Hepatocyte (in vitro differentiated cells): Measurements from ENCODE around the gene GRIN2B. TPM values are rescaled to one million over a fixed set of nuclear protein-coding genes. Genes with fewer than 3 reads are reported as not detected.

Experiments used
- DNase-seq: peaks from one replicate; pipeline ENCODE4 v3.0.0-alpha.2; 2016; ENCODE audit warnings: low spot score
- H2AFZ ChIP-seq: fragments of 200-600 bp; sonication (generic); 2 replicates; pipeline ENCODE4 v1.6.0; 2016; ENCODE audit warnings: antibody characterized with exemption, mild to moderate bottlenecking
- H3K27ac ChIP-seq: fragments of 200-600 bp; sonication (generic); 2 replicates; pipeline ENCODE4 v1.5.1; 2016; ENCODE audit warnings: mild to moderate bottlenecking
- H3K27me3 ChIP-seq: fragments of 200-600 bp; sonication (generic); 2 replicates; pipeline ENCODE4 v1.6.1; 2016
- H3K36me3 ChIP-seq: fragments of 200-600 bp; sonication (generic); replicated peaks from 2 replicates; pipeline ENCODE4 v1.5.1; 2016; ENCODE audit warnings: low read depth; ENCODE audit not compliant: insufficient read depth
- H3K4me1 ChIP-seq: fragments of 200-600 bp; sonication (generic); 2 replicates; pipeline ENCODE4 v1.5.1; 2016; ENCODE audit warnings: mild to moderate bottlenecking, moderate library complexity; ENCODE audit not compliant: insufficient read depth
- H3K4me2 ChIP-seq: fragments of 200-600 bp; sonication (generic); 2 replicates; pipeline ENCODE4 v1.6.0; 2016
- H3K4me3 ChIP-seq: fragments of 200-600 bp; sonication (generic); 2 replicates; pipeline ENCODE4 v1.5.1; 2016; ENCODE audit warnings: mild to moderate bottlenecking
- H3K79me2 ChIP-seq: fragments of 200-600 bp; sonication (generic); 2 replicates; pipeline ENCODE4 v1.6.0; 2017; ENCODE audit warnings: mild to moderate bottlenecking
- H3K9me2 ChIP-seq: fragments of 200-600 bp; sonication (generic); replicated peaks from 2 replicates; pipeline ENCODE4 v1.6.0; 2017; ENCODE audit warnings: mild to moderate bottlenecking; ENCODE audit not compliant: insufficient read depth
- H3K9me3 ChIP-seq: fragments of 200-600 bp; sonication (generic); 2 replicates; pipeline ENCODE4 v1.5.1; 2016; ENCODE audit warnings: low read depth, mild to moderate bottlenecking
- H4K20me1 ChIP-seq: fragments of 200-600 bp; sonication (generic); 2 replicates; pipeline ENCODE4 v1.6.0; 2016; ENCODE audit warnings: mild to moderate bottlenecking; ENCODE audit not compliant: insufficient read depth, poor library complexity, severe bottlenecking
- EZH2 ChIP-seq: fragments of 200-600 bp; sonication (generic); IDR thresholded peaks from 2 replicates; pipeline ENCODE4 v1.6.1; 2016; ENCODE audit warnings: antibody characterized with exemption, mild to moderate bottlenecking, borderline replicate concordance
- EZH2phosphoT487 ChIP-seq: fragments of 200-600 bp; sonication (generic); IDR thresholded peaks from one replicate; pipeline ENCODE4 v1.6.1; 2018; ENCODE audit warnings: antibody characterized with exemption, mild to moderate bottlenecking, low read depth, moderate library complexity; ENCODE audit not compliant: unreplicated experiment, severe bottlenecking
- WGBS: methylation state at CpG from one replicate; pipeline ENCODE4 v1.1.6; 2016; ENCODE audit warnings: low lambda C conversion rate; ENCODE audit errors: missing lambda C conversion rate; 5-methylcytosine and 5-hydroxymethylcytosine counted together
- polyA plus RNA-seq: library from polyadenylated mRNA; unstranded; fragments of >200 nt; fragmentation: Nextera tagmentation; extraction: Ambion mirVana; gene quantifications from 2 replicates; pipeline ENCODE4 v1.2.1, GENCODE V29; 2016
- total RNA-seq: library from RNA; depleted of rRNA; stranded (reverse); fragments of >200 nt; gene quantifications from 2 replicates; pipeline ENCODE4 v1.2.3, GENCODE V29; 2014
- TF ChIP-seq, protein P1 (sequence below): fragments of 200-600 bp; sonication (generic); IDR thresholded peaks from 2 replicates; pipeline ENCODE4 v1.5.1; 2016; ENCODE audit warnings: antibody characterized with exemption, mild to moderate bottlenecking; ENCODE audit not compliant: poor library complexity

The GRIN2B gene
- total and polyA plus RNA-seq, 2 experiments from 2014 or later = 0.60 to 0.75 TPM

DNA sequence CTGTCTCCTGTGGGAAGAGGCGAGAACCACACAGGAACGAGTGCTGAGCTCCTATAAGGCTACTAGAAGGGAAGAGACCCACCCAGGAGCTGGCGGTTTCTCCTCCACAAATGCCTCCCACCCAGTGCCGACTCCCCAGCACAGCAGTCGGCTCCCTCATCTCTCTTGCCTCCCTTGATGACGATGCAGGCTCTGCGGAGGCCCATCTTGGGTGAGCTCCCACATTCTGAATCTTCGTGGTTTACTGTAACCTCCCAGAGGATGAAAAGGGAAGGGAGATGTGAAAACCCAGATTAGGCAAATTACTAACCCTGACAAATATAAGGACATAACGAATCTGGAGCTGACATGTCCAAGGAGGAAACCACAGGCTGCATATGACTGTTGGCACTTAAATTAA, 23.8 kb downstream of the GRIN2B start:
- H3K4me3 ChIP-seq = no peak overlapping the region
- H2AFZ ChIP-seq = no peak overlapping the region
- H3K27me3 ChIP-seq = peaks cover 3% of the 10 kb centered on the region
- H4K20me1 ChIP-seq = no peaks in the 10 kb centered on the region
- no peak for TF ChIP-seq EZH2phosphoT487
- no peak for TF ChIP-seq EZH2
- TF ChIP-seq, protein P1, sequence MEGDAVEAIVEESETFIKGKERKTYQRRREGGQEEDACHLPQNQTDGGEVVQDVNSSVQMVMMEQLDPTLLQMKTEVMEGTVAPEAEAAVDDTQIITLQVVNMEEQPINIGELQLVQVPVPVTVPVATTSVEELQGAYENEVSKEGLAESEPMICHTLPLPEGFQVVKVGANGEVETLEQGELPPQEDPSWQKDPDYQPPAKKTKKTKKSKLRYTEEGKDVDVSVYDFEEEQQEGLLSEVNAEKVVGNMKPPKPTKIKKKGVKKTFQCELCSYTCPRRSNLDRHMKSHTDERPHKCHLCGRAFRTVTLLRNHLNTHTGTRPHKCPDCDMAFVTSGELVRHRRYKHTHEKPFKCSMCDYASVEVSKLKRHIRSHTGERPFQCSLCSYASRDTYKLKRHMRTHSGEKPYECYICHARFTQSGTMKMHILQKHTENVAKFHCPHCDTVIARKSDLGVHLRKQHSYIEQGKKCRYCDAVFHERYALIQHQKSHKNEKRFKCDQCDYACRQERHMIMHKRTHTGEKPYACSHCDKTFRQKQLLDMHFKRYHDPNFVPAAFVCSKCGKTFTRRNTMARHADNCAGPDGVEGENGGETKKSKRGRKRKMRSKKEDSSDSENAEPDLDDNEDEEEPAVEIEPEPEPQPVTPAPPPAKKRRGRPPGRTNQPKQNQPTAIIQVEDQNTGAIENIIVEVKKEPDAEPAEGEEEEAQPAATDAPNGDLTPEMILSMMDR = no peak
- H3K27ac ChIP-seq = no peak overlapping the region
- WGBS = 90% methylated on average over 9 of the region's 9 CpGs
- H3K4me1 ChIP-seq = no peaks in the 10 kb centered on the region
- H3K36me3 ChIP-seq = no peaks in the 10 kb centered on the region
- no peaks in the 10 kb centered on the region for H3K9me2 ChIP-seq
- no peak for DNase-seq
- no peak overlapping the region for H3K4me2 ChIP-seq
- no peaks in the 10 kb centered on the region for H3K79me2 ChIP-seq
- H3K9me3 ChIP-seq = no peaks in the 10 kb centered on the region

DNA sequence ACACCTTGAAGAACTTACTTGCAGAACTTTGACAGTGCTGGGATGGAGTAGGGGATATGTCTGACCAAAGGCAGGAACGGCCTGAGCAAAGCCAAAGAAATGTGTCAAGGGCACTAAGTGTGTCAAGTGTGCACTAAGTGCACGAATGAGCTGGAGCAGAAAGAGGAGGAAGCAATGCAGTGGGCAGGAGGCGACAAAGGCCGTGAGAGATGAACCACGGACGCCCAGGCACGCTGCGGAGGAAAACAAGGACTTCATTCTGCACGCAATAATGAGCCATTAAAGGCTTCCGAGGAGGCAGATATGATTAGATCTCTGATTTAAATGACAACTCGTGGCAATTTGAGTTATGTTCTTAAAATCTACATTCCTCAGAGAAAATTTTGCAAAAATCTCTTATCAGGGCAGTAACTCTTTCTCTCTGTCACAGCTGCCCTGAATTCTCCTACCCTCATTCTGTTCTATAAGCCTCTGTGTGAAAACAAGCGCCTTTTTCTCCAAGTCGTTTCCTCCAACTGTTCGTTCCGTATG, 25.3 kb downstream of the GRIN2B start:
- 91% methylated on average over 15 of the region's 15 CpGs for WGBS
- H3K4me2 ChIP-seq = no peak overlapping the region
- no peaks in the 10 kb centered on the region for H3K9me3 ChIP-seq
- H3K4me3 ChIP-seq = no peak overlapping the region
- no peaks in the 10 kb centered on the region for H3K79me2 ChIP-seq
- H3K27ac ChIP-seq = no peak overlapping the region
- TF ChIP-seq EZH2 (no peak), EZH2phosphoT487 (no peak)
- TF ChIP-seq, protein P1 = no peak
- H3K27me3 ChIP-seq = no peaks in the 10 kb centered on the region
- no peaks in the 10 kb centered on the region for H4K20me1 ChIP-seq
- no peaks in the 10 kb centered on the region for H3K36me3 ChIP-seq
- no peak overlapping the region for H2AFZ ChIP-seq
- DNase-seq = no peak
- H3K4me1 ChIP-seq = peaks cover 3% of the 10 kb centered on the region
- no peaks in the 10 kb centered on the region for H3K9me2 ChIP-seq

DNA sequence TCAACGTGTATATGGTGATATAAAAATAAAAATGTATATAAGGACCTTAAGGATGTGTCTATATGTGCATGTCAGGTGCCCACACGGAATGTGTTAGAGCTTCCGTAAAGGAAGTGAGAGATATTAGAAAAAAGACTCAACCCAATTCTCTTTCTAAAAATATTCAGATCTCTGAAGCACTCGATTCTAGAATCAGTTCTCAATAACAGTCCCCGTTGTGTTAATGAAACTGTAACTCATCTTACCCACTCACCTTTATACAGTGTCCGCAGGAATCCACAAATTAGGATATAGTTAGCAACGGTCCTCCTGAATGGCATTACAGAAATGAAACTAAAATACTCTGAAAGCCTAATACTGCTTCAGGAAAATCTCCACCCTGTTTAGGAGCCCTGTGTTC, 29.3 kb downstream of the GRIN2B start:
- no peaks in the 10 kb centered on the region for H3K9me3 ChIP-seq
- no peak overlapping the region for H2AFZ ChIP-seq
- no peak overlapping the region for H3K4me2 ChIP-seq
- TF ChIP-seq EZH2phosphoT487 (no peak), EZH2 (no peak)
- TF ChIP-seq, protein P1 = no peak
- no peak for DNase-seq
- H3K9me2 ChIP-seq = no peaks in the 10 kb centered on the region
- H3K27me3 ChIP-seq = no peaks in the 10 kb centered on the region
- no peak overlapping the region for H3K27ac ChIP-seq
- H3K36me3 ChIP-seq = no peaks in the 10 kb centered on the region
- no peaks in the 10 kb centered on the region for H4K20me1 ChIP-seq
- H3K4me1 ChIP-seq = peaks cover 9% of the 10 kb centered on the region
- no peaks in the 10 kb centered on the region for H3K79me2 ChIP-seq
- no peak overlapping the region for H3K4me3 ChIP-seq
- WGBS = 91% methylated on average over 7 of the region's 7 CpGs

DNA sequence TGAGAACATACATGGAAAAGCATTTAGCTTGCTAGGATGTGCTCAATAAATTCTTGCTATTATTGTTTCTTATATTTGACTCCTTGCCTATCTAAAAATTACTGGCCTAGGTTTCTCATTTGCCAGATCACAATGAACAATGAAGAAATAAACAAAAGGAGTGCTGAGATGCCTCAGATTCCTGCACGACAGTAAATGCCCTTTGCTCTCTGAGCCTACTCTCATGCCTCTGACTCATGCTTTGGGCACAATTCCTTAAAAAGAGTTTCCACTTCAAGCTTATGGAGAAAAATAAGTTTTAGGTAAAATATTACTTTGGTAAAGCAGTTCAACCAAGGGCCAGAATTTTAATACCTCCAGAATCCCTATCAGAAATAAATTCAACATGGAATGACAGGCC, 30.9 kb downstream of the GRIN2B start:
- 19% methylated on average over 1 of the region's 1 CpG for WGBS
- TF ChIP-seq, protein P1 = no peak
- TF ChIP-seq EZH2 = no peak
- no peak for TF ChIP-seq EZH2phosphoT487

More for the DNA sequence above, 30.9 kb downstream of the GRIN2B start:
- DNase-seq = peak; percentile 37
- Histone ChIP-seq H3K36me3 (no peaks in the 10 kb centered on the region), H3K79me2 (no peaks in the 10 kb centered on the region), H3K27me3 (no peaks in the 10 kb centered on the region), H3K4me1 (peaks cover 9% of the 10 kb centered on the region), H3K4me3 (no peak overlapping the region), H4K20me1 (no peaks in the 10 kb centered on the region), H3K4me2 (peak overlapping the region; percentile 14), H2AFZ (no peak overlapping the region), H3K9me3 (no peaks in the 10 kb centered on the region), H3K9me2 (no peaks in the 10 kb centered on the region), H3K27ac (peak overlapping the region; percentile 79)
